GM12891 (cell line): ENCODE results near the gene KLHL18.

Source experiments
- POLR2A ChIP-seq: IDR thresholded peaks from 2 replicates; pipeline ENCODE4 v1.6.1; 2011; ENCODE audit warnings: low read depth, low read length, control low read depth
- POLR2AphosphoS5 ChIP-seq: IDR thresholded peaks from 2 replicates; pipeline ENCODE4 v1.6.1; 2011; ENCODE audit warnings: low read depth, low read length, control low read depth

DNA sequence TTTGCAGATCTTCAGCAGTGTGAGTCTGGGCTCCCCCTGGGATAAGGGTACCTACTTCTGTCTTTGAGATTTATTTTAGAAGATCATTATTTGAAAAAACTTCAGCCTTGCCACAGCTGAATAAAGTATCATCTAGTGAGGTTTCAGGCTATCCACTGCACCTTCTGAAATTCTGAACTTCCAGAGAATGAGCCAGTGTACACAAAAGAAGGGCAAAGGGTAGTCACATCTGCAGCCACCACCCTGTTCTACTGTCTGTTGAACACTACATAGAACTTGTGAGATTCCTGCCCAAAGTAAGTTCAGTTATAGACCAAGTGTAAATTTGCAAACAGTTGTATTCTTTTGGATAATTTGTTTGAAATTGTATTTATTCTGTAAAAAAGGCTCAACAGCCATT lies 60.1 kb downstream of the KLHL18 start:
- TF ChIP-seq POLR2AphosphoS5 = no peak
- TF ChIP-seq POLR2A = no peak
